HepG2 (cell line): ENCODE data around the gene SBNO2. TPM values are rescaled to one million over a fixed set of nuclear protein-coding genes. Genes with fewer than 3 reads are reported as not detected.

ENCODE experiments used
- ARID2 ChIP-seq: sonication (generic); formaldehyde crosslinking; IDR thresholded peaks from 2 replicates; pipeline ENCODE4 v1.8.1; 2022; ENCODE audit warnings: mild to moderate bottlenecking, missing genetic modification reagents, borderline replicate concordance
- EP300 ChIP-seq, 3 experiments: sonication (generic) in 1 of 3; formaldehyde crosslinking in 1 of 3; IDR thresholded peaks; 2 replicates each; pipeline versions ENCODE4 v1.5.1 to v1.6.1; 2011 to 2020; ENCODE audit warnings: low read depth in 2 of 3, low read length in 2 of 3, borderline replicate concordance in 1 of 3, improper control_type of control experiment in 1 of 3, mild to moderate bottlenecking in 1 of 3, missing genetic modification reagents in 1 of 3, moderate library complexity in 1 of 3
- JUND ChIP-seq: sonication (generic); formaldehyde crosslinking; IDR thresholded peaks from 2 replicates; pipeline ENCODE4 v1.8.0; 2022; ENCODE audit warnings: mild to moderate bottlenecking, missing genetic modification reagents
- KLF13 ChIP-seq: sonication (generic); formaldehyde crosslinking; IDR thresholded peaks from 2 replicates; pipeline ENCODE4 v1.4.0; 2020; ENCODE audit warnings: mild to moderate bottlenecking, missing genetic modification reagents
- KLF6 ChIP-seq: IDR thresholded peaks from 2 replicates; pipeline ENCODE4 v1.8.0; 2016; ENCODE audit warnings: missing biosample characterization, missing genetic modification reagents
- NFE2L2 ChIP-seq: fragments of 150-350 bp; IDR thresholded peaks from 2 replicates; pipeline ENCODE4 v1.6.1; 2014; ENCODE audit warnings: low read length
- NR2F6 ChIP-seq, 2 experiments: IDR thresholded peaks; 2 replicates each; pipeline ENCODE4 v1.6.1; 2016; ENCODE audit warnings: antibody characterized with exemption in 1 of 2, mild to moderate bottlenecking in 1 of 2
- SATB2 ChIP-seq: sonication (generic); formaldehyde crosslinking; IDR thresholded peaks from 2 replicates; pipeline ENCODE4 v1.5.0; 2020; ENCODE audit warnings: missing genetic modification reagents
- ZNF484 ChIP-seq: sonication (generic); formaldehyde crosslinking; IDR thresholded peaks from 2 replicates; pipeline ENCODE4 v1.5.1; 2020; ENCODE audit warnings: mild to moderate bottlenecking, low read depth, missing genetic modification reagents, borderline replicate concordance
- ZNF577 ChIP-seq: sonication (generic); formaldehyde crosslinking; IDR thresholded peaks from 2 replicates; pipeline ENCODE4 v1.4.0; 2020; ENCODE audit warnings: mild to moderate bottlenecking, low read depth, missing genetic modification reagents, borderline replicate concordance
- ZNF709 ChIP-seq: sonication (generic); formaldehyde crosslinking; IDR thresholded peaks from 2 replicates; pipeline ENCODE4 v1.5.0; 2020; ENCODE audit warnings: mild to moderate bottlenecking, missing genetic modification reagents
- ZNF713 ChIP-seq: sonication (generic); formaldehyde crosslinking; IDR thresholded peaks from 2 replicates; pipeline ENCODE4 v1.4.0; 2020; ENCODE audit warnings: mild to moderate bottlenecking, missing genetic modification reagents
- ZNF724P ChIP-seq: sonication (generic); formaldehyde crosslinking; IDR thresholded peaks from 2 replicates; pipeline ENCODE4 v1.8.0; 2022; ENCODE audit warnings: missing genetic modification reagents, borderline replicate concordance
- polyA plus RNA-seq, 8 experiments: library from polyadenylated mRNA; depleted of rRNA in 3 of 8; stranded (reverse) in 7 of 8; unstranded in 1 of 8; fragments of >200 nt; fragmentation: Illumina TruSeq in 4 of 8; extraction: Trizol in 4 of 8; gene quantifications; 2 replicates each; pipeline versions ENCODE4 v1.2.1 to v1.2.3, GENCODE V29; 2011 to 2016; ENCODE audit warnings: low read depth in 4 of 8, missing spikeins in 1 of 8, mixed read lengths in 1 of 8; ENCODE audit not compliant: insufficient read depth in 1 of 8
- total RNA-seq, 5 experiments: library from RNA; depleted of rRNA; stranded (reverse); fragments of >200 nt; fragmentation: Illumina TruSeq; extraction: Trizol; gene quantifications; 2 replicates each; pipeline ENCODE4 v1.2.3, GENCODE V29; 2016; ENCODE audit warnings: low read depth in 1 of 5
- TF ChIP-seq, protein P1 (sequence below): sonication (generic); formaldehyde crosslinking; IDR thresholded peaks from 2 replicates; pipeline ENCODE4 v1.4.0; 2020; ENCODE audit warnings: mild to moderate bottlenecking, missing genetic modification reagents, borderline replicate concordance
- TF ChIP-seq, protein P2 (sequence below): sonication (generic); formaldehyde crosslinking; IDR thresholded peaks from 2 replicates; pipeline ENCODE4 v1.4.0; 2020; ENCODE audit warnings: low read depth, missing genetic modification reagents
- TF ChIP-seq, protein P3 (sequence below): IDR thresholded peaks from 2 replicates; pipeline ENCODE4 v1.6.1; 2016; ENCODE audit warnings: missing genetic modification reagents, missing compliant biosample characterization

The SBNO2 gene
- total and polyA plus RNA-seq, 2 of the 13 experiments (the other 11 are each of a cell fraction or from before 2014, with no cell fraction given) = 8.6 to 10.4 TPM

DNA sequence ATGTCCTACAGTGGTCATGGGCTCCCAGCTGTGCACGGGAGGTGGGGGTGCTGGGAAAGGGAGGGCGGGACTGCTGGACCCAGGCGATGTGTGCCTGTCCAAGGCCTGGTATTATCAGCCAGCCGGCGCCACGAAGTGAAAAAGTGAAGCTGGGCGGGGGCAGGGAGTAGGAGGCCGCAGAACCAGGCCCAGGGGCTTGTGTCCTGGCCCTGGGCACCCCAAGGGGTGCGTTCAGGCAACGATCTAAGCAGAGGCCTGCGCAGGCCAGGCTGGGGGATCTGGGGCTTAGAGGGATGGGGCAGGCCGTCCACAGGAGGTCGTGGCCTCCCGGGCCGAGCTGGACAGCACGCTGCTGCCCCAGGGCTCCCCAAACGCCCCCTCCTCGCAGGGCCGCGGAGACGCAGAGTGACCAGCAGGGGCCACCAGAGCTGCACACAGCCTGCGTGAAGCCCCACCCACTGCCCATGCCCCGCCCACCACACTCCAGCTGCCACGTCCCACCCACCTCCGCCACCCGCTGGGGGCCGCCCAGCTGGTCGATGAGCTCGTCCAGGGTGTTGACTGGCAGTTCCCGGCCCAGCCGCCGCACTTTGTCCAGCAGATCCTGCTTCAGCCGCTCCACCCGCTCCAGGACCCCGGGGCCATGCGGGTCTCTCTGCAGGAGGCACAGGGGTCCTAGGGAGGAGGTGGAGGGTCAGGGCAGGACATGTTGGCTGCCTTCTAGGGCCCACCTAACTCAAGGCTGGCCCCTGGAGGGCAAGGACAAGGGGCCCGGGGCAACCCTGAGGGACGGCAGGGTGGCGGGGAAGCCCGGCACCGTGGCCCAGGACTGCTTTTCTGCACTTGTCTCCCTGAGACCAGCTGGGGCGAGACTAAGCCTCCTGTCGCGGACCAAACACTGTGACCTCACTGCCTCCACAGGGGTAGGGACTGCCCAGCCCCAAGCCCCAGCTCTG lies 60.8 kb downstream of the SBNO2 start (continued):
- TF ChIP-seq EP300 (IDR thresholded peaks at IDR 0.05; ENCODE audit: low read depth in 2 of 2, low read length in 2 of 2) (peak in 1 of 2 experiments; percentile 37; a peak in 1 of 4 replicates), EP300 (CRISPR knock-in tag; IDR thresholded peaks at IDR 0.05; ENCODE audit: borderline replicate concordance) (0 out of 2 replicates have a peak, but pooled peaks have one; percentile 51), JUND (peak; percentile 44; the same call in 1 of the 2 replicates), ZNF484 (CRISPR knock-in tag) (no peak), ZNF713 (peak; percentile 94; the same call in 1 of the 2 replicates), ARID2 (CRISPR knock-in tag) (no peak), ZNF709 (CRISPR knock-in tag) (no peak), KLF6 (CRISPR knock-in tag) (no peak), NFE2L2 (no peak), ZNF577 (CRISPR knock-in tag) (no peak), ZNF724P (no peak), SATB2 (CRISPR knock-in tag) (no peak), KLF13 (0 out of 2 replicates have a peak, but pooled peaks have one; percentile 69), NR2F6 (IDR thresholded peaks at IDR 0.05) (peak; percentile 18; the same call in 1 of the 2 replicates), NR2F6 (CRISPR knock-in tag; IDR thresholded peaks at IDR 0.05) (peak; percentile 67)
- TF ChIP-seq, protein P1, sequence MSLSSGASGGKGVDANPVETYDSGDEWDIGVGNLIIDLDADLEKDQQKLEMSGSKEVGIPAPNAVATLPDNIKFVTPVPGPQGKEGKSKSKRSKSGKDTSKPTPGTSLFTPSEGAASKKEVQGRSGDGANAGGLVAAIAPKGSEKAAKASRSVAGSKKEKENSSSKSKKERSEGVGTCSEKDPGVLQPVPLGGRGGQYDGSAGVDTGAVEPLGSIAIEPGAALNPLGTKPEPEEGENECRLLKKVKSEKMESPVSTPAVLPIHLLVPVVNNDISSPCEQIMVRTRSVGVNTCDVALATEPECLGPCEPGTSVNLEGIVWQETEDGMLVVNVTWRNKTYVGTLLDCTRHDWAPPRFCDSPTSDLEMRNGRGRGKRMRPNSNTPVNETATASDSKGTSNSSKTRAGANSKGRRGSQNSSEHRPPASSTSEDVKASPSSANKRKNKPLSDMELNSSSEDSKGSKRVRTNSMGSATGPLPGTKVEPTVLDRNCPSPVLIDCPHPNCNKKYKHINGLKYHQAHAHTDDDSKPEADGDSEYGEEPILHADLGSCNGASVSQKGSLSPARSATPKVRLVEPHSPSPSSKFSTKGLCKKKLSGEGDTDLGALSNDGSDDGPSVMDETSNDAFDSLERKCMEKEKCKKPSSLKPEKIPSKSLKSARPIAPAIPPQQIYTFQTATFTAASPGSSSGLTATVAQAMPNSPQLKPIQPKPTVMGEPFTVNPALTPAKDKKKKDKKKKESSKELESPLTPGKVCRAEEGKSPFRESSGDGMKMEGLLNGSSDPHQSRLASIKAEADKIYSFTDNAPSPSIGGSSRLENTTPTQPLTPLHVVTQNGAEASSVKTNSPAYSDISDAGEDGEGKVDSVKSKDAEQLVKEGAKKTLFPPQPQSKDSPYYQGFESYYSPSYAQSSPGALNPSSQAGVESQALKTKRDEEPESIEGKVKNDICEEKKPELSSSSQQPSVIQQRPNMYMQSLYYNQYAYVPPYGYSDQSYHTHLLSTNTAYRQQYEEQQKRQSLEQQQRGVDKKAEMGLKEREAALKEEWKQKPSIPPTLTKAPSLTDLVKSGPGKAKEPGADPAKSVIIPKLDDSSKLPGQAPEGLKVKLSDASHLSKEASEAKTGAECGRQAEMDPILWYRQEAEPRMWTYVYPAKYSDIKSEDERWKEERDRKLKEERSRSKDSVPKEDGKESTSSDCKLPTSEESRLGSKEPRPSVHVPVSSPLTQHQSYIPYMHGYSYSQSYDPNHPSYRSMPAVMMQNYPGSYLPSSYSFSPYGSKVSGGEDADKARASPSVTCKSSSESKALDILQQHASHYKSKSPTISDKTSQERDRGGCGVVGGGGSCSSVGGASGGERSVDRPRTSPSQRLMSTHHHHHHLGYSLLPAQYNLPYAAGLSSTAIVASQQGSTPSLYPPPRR (CRISPR knock-in tag) = peak; percentile 71
- TF ChIP-seq, protein P2, sequence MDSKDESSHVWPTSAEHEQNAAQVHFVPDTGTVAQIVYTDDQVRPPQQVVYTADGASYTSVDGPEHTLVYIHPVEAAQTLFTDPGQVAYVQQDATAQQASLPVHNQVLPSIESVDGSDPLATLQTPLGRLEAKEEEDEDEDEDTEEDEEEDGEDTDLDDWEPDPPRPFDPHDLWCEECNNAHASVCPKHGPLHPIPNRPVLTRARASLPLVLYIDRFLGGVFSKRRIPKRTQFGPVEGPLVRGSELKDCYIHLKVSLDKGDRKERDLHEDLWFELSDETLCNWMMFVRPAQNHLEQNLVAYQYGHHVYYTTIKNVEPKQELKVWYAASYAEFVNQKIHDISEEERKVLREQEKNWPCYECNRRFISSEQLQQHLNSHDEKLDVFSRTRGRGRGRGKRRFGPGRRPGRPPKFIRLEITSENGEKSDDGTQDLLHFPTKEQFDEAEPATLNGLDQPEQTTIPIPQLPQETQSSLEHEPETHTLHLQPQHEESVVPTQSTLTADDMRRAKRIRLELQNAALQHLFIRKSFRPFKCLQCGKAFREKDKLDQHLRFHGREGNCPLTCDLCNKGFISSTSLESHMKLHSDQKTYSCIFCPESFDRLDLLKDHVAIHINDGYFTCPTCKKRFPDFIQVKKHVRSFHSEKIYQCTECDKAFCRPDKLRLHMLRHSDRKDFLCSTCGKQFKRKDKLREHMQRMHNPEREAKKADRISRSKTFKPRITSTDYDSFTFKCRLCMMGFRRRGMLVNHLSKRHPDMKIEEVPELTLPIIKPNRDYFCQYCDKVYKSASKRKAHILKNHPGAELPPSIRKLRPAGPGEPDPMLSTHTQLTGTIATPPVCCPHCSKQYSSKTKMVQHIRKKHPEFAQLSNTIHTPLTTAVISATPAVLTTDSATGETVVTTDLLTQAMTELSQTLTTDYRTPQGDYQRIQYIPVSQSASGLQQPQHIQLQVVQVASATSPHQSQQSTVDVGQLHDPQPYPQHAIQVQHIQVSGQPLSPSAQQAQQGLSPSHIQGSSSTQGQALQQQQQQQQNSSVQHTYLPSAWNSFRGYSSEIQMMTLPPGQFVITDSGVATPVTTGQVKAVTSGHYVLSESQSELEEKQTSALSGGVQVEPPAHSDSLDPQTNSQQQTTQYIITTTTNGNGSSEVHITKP (CRISPR knock-in tag) = peak; percentile 92
- TF ChIP-seq, protein P3, sequence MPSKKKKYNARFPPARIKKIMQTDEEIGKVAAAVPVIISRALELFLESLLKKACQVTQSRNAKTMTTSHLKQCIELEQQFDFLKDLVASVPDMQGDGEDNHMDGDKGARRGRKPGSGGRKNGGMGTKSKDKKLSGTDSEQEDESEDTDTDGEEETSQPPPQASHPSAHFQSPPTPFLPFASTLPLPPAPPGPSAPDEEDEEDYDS (CRISPR knock-in tag) = peak; percentile 80
